ENCODE results near the gene MAP3K1.

The MAP3K1 gene

DNA sequence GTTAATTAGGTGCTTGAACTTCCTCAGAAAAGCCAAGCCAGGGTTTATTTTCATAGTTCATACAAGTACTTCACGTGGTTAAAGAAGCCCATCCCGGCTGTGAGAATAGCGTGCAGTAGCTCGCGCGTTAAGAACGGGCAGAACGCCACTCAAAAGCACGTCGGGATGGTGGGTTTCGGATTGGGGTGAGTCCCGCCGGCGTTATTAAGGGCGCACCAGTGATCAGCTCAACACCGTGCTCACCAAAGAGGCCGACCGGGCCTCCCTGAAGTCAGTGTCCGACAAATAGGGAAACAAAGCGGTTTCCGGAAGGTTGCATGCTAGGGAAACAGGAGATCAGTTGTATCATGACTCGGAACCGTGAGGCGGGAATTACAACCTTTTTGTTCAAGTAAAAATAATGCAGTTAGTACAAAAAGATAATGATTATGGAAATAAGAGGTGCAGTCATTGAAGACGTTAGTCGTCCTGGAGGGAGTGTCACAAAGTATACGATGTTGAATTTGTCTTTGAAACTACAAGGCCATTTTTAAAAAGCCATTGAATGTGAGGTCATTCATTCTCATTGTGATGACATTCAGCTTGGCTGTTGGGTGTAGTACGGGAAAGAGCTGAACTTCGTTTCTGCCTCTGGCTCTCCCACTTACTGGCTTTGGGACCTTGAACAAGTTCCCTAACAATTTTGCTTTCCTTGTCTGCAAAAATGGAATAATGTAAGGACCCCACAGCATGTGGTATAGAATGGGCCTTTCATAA lies 95.0 kb downstream of the MAP3K1 start:
- peak; percentile 33 to 34 for DNase-seq

DNA sequence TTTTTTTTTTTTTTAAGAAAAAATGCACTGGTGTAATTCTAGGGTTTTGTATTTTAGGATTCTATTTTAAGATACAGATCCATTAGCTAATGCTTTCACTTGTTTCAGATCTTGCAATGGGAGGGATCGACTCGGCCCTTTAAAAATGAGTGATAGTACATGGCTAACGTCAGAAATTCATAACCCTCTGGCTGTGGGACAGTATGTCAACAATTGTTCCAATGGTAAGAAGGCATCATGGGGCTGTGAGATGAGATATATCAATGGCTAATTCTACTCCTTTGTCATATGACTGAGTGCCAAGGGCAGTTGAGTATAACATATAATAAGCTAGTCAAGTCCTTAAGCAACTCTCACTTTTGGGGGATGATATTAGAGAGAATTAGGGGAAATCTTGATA lies 98.4 kb downstream of the MAP3K1 start:
- no peak for DNase-seq

DNA sequence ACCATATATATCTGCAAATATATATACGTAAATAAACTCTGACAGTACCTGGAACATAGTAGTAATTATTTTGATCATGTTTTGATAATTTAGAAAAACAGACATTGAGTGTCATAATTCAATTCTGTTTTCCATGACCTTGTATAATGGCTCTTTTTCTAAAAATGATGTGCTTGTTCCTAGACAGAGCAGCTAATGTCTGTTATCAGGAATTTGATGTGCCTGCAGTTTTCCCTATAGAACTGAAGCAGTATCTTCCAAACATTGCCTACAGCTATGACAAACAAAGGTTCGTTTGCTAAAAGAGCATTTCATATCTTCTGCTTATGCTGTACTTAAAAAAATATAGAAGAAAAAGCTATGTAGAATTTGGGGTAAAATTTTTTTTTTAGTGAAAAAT lies 99.3 kb downstream of the MAP3K1 start:
- DNase-seq, result no peak

DNA sequence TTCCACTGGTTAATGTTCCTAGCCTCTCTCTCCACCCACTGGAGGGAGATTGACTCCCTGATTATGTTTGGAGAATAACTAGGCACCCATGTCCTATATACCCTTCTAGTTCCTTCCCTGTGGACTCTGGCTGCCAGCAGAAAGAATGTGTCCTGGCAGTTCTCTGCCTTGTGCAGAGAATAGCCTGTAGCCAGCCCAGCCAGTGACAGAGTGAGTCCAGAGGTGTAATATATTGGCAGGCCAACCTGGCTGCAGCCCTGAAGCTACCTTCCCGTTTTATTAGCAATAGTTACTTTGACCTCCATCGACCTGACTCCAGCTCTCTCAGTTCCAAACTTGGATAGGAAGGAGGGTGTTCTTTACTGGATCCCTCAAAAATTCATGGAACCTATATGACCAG lies 102.2 kb downstream of the MAP3K1 start:
- DNase-seq, result no peak

DNA sequence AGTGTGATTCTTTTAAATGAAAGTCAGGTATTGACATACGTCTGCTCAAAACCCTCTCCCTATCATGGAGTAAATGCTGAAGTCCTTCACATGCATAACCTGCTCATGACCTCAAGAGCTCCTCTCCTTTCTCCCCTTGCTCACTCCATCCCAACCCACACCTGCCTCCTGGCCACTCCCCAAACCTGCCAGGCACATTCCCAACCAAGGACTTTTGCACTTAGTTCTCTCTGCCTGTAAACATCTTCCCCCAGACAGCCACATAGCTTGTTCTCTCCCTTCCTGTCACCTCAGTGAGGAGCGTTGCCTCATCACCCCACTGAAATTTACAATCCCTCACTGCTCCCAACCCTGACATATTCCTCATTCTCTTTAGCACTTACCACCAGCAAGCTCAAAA lies 102.7 kb downstream of the MAP3K1 start:
- no peak for DNase-seq

DNA sequence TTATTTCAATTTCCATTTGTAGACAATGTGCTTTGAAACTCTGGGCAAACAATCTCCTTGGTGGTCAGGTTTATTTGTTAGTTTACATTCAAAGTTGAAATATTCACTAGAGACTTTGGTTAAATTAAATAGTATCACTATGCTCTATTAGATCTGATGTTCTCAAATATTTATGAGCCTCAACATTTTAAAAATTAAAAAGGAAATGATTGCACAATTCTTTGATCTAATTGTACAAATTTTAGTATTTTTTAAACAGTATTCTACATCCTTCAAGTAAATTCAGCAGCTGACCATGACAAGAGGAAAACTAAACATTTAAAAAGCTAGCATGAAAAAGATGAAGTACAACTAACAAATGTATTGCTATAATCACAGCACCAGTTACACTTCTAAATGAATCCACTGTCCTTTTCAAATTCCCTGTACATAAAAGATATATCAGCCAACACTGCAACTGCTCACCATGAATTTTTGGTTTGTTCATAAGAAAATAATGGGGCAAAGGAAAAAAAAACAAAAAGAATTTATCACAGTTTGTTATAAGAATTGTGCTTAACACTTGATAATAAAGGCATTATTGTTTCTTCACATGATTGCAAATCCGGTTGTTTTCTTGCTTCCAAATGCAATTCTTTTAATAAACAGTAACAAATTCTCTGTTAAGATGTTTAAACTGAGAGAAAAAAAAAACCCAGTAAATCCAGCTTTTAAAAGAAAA lies 104.8 kb downstream of the MAP3K1 start:
- no peak for DNase-seq

DNA sequence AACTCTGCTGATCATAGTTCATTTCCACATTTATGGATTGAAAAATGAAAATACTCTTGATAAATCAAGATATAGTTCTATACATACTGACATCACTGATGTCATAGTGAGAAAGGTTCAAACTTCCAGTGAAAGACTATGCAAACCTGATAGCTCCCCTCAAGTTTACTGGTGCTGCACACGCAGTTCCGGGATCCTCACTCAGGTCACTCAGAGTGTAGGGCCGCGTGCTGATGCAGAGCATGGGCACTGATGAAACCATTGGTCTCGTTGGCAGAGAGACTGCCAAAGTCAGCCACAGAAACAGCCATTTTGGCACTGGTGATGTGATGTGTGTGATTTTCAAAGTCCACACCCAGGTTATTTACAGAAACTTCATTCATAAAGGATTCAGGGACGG lies 107.6 kb downstream of the MAP3K1 start:
- no peak for DNase-seq

DNA sequence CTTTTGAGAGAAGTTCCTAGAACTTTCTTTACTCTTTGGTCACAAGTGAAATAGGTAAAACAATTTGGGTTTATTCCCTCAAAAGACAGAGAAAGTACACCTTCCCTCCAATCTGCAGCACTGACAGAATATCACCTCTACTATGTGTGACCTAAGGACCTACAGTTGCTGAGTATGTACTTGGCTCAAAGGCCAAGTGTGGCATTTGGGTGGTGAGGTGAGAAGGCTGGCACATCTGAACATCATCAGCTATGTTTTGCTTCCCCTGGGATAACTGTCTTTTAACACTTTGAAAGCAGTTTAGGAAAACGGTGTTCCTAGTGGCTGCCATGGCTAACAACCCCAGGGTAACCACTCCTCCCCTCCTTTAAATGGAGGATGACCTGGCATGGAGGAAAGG lies 119.0 kb downstream of the MAP3K1 start:
- no peak for DNase-seq

DNA sequence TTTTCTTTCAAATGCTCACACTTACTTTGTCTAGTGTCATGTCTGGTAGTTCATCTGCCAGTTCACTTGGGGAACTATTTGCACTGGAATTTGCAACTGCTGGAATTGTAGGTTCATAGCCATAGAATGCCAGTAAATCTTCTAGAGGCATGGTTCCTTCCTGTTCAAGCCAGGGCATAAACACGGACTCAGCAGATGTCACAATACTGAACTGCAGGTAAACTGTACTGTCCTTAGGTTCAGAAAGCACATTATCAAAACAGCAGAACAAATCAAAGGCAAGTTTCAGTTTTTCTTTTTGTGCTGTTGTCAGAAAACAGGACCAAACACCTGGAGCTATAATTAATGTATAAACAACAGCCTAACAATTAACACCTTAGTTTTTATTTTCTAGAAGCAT lies 123.5 kb downstream of the MAP3K1 start:
- no peak for DNase-seq

DNA sequence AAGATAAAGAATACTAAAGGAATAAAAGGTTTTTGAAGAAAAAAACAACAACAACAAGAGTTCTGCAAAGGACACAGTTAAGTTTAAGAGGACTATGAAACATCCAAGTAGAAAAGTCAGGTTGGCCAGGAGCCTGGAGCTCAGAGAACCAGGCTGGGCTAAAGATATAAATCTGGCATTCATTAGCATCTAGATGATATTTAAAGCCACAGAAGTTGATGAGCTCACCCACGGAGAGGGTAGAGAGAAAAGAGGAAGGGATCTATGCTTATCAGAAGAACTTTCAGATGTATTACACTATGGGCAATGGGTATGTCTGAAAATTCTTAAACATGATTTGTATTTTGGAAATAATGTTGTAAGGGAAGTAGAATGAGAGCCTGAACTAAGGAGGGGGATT lies 126.6 kb downstream of the MAP3K1 start:
- DNase-seq, result no peak

Measured in stimulated activated CD4-positive, alpha-beta T cell treated with anti-CD3 and anti-CD28 coated beads, Interleukin-2, amount 100 ng/mL, for 48 hours (primary cell).